ENCODE measurements around the gene SLC26A11.

Gene SLC26A11

DNA sequence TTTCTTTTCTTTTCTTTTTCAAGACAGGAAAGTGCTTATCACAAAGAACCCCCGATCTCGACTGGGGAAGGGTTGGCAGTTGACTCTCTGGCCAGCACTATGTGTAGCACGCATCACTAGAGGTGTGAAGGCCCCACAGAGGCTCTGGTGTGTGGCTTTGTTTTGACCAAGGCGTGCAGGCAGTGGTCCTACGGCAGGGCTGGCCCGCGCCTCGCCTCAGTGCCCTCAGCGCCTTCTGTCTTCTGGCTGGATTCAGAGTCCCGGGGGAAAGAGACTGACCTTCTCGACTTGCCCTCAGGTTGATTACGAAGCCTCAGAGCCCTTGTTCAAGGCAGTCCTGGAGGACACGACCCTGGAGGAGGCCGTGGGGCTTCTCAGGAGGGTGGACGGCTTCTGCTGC lies 18.8 kb upstream of the SLC26A11 start (continued):
- TF ChIP-seq, protein P1, sequence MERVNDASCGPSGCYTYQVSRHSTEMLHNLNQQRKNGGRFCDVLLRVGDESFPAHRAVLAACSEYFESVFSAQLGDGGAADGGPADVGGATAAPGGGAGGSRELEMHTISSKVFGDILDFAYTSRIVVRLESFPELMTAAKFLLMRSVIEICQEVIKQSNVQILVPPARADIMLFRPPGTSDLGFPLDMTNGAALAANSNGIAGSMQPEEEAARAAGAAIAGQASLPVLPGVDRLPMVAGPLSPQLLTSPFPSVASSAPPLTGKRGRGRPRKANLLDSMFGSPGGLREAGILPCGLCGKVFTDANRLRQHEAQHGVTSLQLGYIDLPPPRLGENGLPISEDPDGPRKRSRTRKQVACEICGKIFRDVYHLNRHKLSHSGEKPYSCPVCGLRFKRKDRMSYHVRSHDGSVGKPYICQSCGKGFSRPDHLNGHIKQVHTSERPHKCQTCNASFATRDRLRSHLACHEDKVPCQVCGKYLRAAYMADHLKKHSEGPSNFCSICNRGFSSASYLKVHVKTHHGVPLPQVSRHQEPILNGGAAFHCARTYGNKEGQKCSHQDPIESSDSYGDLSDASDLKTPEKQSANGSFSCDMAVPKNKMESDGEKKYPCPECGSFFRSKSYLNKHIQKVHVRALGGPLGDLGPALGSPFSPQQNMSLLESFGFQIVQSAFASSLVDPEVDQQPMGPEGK (CRISPR knock-in tag; IDR thresholded peaks at IDR 0.05; ENCODE audit: borderline replicate concordance): no peak
- no peak for TF ChIP-seq RARB (CRISPR knock-in tag; IDR thresholded peaks at IDR 0.05)
- no peak for TF ChIP-seq ISL1 (CRISPR knock-in tag; IDR thresholded peaks at IDR 0.05)
- no peak for TF ChIP-seq ZNF70 (CRISPR knock-in tag; IDR thresholded peaks at IDR 0.05)
- TF ChIP-seq ZNF565 (CRISPR knock-in tag; conservative IDR thresholded peaks at IDR 0.05; ENCODE audit: low read depth): no peak
- TF ChIP-seq, protein P2, sequence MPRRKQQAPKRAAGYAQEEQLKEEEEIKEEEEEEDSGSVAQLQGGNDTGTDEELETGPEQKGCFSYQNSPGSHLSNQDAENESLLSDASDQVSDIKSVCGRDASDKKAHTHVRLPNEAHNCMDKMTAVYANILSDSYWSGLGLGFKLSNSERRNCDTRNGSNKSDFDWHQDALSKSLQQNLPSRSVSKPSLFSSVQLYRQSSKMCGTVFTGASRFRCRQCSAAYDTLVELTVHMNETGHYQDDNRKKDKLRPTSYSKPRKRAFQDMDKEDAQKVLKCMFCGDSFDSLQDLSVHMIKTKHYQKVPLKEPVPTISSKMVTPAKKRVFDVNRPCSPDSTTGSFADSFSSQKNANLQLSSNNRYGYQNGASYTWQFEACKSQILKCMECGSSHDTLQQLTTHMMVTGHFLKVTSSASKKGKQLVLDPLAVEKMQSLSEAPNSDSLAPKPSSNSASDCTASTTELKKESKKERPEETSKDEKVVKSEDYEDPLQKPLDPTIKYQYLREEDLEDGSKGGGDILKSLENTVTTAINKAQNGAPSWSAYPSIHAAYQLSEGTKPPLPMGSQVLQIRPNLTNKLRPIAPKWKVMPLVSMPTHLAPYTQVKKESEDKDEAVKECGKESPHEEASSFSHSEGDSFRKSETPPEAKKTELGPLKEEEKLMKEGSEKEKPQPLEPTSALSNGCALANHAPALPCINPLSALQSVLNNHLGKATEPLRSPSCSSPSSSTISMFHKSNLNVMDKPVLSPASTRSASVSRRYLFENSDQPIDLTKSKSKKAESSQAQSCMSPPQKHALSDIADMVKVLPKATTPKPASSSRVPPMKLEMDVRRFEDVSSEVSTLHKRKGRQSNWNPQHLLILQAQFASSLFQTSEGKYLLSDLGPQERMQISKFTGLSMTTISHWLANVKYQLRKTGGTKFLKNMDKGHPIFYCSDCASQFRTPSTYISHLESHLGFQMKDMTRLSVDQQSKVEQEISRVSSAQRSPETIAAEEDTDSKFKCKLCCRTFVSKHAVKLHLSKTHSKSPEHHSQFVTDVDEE (CRISPR knock-in tag; IDR thresholded peaks at IDR 0.05): no peak

DNA sequence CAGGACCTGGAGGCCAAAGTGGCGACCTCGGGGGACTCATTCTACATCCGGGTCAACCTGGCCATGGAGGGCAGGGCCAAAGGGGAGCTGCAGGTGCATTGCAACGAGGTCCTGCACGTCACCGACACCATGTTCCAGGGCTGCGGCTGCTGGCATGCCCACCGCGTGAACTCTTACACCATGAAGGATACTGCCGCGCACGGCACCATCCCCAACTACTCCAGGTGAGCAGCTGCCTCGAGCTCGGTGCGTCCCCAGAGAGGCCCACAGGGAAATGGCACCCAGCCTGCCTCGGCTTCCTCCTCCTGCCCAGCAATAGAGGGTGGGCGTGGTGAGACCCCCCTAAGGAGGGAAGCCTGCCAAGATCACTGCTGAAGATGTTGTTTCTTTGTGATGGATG lies 18.0 kb upstream of the SLC26A11 start:
- TF ChIP-seq ZC3H10 (CRISPR knock-in tag; IDR thresholded peaks at IDR 0.05) (no peak), SNAI2 (CRISPR knock-in tag; IDR thresholded peaks at IDR 0.05) (no peak), ZNF70 (CRISPR knock-in tag; IDR thresholded peaks at IDR 0.05) (no peak), ISL1 (CRISPR knock-in tag; IDR thresholded peaks at IDR 0.05) (no peak), OSR1 (CRISPR knock-in tag; IDR thresholded peaks at IDR 0.05) (no peak)
- TF ChIP-seq, protein P2 (CRISPR knock-in tag; IDR thresholded peaks at IDR 0.05): no peak
- TF ChIP-seq, protein P1 (CRISPR knock-in tag; IDR thresholded peaks at IDR 0.05; ENCODE audit: borderline replicate concordance): no peak
- TF ChIP-seq, protein P3, sequence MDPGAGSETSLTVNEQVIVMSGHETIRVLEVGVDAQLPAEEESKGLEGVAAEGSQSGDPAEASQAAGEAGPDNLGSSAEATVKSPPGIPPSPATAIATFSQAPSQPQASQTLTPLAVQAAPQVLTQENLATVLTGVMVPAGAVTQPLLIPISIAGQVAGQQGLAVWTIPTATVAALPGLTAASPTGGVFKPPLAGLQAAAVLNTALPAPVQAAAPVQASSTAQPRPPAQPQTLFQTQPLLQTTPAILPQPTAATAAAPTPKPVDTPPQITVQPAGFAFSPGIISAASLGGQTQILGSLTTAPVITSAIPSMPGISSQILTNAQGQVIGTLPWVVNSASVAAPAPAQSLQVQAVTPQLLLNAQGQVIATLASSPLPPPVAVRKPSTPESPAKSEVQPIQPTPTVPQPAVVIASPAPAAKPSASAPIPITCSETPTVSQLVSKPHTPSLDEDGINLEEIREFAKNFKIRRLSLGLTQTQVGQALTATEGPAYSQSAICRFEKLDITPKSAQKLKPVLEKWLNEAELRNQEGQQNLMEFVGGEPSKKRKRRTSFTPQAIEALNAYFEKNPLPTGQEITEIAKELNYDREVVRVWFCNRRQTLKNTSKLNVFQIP (CRISPR knock-in tag; IDR thresholded peaks at IDR 0.05; ENCODE audit: borderline replicate concordance, low read depth): no peak
- no peak for ATAC-seq

DNA sequence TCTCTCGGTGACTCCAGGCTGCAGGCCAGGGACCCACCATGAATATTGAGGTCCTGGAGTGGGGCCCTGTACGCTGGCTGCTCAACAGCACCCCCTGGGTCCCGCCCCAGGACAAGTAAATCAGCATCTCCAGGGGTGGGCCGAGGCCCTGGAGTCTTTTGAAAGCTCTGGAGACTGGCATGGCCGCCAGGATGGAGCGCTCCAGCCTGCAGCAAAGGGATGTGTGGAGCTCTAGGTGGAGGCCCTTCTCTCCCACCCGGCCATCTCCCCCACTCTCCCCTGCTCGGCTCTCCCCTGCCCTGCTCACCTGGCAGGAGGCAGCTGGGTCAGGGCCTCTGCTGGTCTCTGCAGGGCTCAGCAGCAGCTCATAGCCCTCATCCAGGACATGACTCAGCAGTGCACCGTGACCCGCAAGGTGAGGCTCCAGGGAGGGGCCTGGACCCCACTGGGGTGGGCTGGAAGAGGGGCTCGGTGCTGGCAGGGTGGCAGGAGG lies 16.7 kb upstream of the SLC26A11 start:
- TF ChIP-seq OSR1 (CRISPR knock-in tag; IDR thresholded peaks at IDR 0.05): no peak
- TF ChIP-seq TOX (CRISPR knock-in tag; IDR thresholded peaks at IDR 0.05; ENCODE audit: borderline replicate concordance): no peak
- no peak for TF ChIP-seq ZNF70 (CRISPR knock-in tag; IDR thresholded peaks at IDR 0.05)
- ATAC-seq: no peak

DNA sequence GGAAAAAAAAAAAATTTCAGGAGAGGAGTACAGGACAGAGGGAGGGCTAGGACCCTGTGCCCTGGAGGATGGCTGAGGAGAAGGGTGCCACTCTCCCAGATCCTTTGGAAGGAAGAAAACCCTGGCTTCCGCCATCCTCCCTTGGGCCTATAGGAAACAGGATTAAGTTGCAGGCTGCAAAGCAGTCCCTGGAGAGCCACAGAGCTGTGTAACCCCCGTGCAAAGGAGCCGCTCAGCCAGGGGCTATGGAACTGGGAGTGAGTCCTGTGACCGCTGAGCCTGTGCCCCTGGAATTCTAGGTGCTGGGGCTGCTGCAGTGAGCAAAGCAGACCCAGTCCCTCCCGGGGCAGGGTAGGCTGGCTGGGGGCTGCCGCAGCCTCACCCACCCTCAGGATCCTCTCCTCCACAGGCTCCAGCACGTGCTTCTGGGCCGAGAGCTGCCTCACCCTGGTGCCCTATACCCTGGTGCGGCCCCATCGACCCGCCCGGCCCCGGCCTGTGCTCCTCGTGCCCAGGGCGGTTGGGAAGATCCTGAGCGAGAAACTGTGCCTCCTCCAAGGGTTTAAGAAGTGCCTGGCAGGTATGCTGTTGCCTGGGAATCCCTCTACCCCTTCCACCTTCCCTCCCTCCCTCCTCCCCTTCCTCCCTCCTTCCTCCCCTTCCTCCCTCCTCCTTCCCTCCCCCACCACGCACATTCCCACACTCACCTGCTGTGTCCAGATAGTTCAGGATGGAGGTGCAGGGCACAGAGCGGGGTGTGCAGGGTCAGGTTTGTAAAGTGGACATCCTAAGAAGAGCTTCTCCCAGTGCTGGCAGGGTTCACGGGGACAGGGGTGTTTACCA lies 15.4 kb upstream of the SLC26A11 start:
- no peak for TF ChIP-seq ARNTL (CRISPR knock-in tag; IDR thresholded peaks at IDR 0.05; ENCODE audit: borderline replicate concordance, low read depth)
- TF ChIP-seq, protein P3 (CRISPR knock-in tag; IDR thresholded peaks at IDR 0.05; ENCODE audit: borderline replicate concordance, low read depth): no peak
- no peak for TF ChIP-seq ISL1 (CRISPR knock-in tag; IDR thresholded peaks at IDR 0.05)
- TF ChIP-seq RARB (CRISPR knock-in tag; IDR thresholded peaks at IDR 0.05): no peak
- no peak for TF ChIP-seq TCF4 (CRISPR knock-in tag; IDR thresholded peaks at IDR 0.05; ENCODE audit: borderline replicate concordance)
- TF ChIP-seq GLIS3 (CRISPR knock-in tag; IDR thresholded peaks at IDR 0.05): no peak
- TF ChIP-seq CSDC2 (CRISPR knock-in tag; IDR thresholded peaks at IDR 0.05): no peak
- no peak for TF ChIP-seq OSR1 (CRISPR knock-in tag; IDR thresholded peaks at IDR 0.05)

More for the DNA sequence above, 15.4 kb upstream of the SLC26A11 start:
- no peak; the same call in 1 of the 3 replicates for ATAC-seq
